NCI-H1092 treated with DMSO at 0.1 percent for 48 hours (cell line): Measurements from ENCODE around the gene STEAP1.
"Not testable (repeated sequence)": the region's sequence is repeated elsewhere in the genome, so short reads cannot be mapped to it uniquely, and the experiment has no call there.

Experiments
- DNase-seq: peaks from one replicate; lab custom pipeline; 2025; lab: John Stamatoyannopoulos, UW

The STEAP1 gene

GRCh38 chr7:90153943-90154771 is at the start of gene STEAP1:
Gene STEAP1, plus strand, starts transcription at chr7:90154469. Its CDS starts 5,320 bp downstream, at chr7:90159789.
- peak; percentile 71 for DNase-seq

- DNase-seq = peak; percentile 7
These were observed 39.3 kb upstream of the STEAP1 start for GRCh38 chr7:90114972-90115371.

GRCh38 chr7:90118551-90119177 is 35.6 kb upstream of the STEAP1 start:
- DNase-seq = not testable (repeated sequence)

GRCh38 chr7:90119178-90119971 is 34.9 kb upstream of the STEAP1 start:
- peak; percentile 15 for DNase-seq

GRCh38 chr7:90120205-90120604 is 34.1 kb upstream of the STEAP1 start:
- DNase-seq = not testable (repeated sequence)

GRCh38 chr7:90131746-90132145 is 22.5 kb upstream of the STEAP1 start:
- not testable (repeated sequence) for DNase-seq

- not testable (repeated sequence) for DNase-seq
These were observed 6.9 kb upstream of the STEAP1 start for GRCh38 chr7:90147079-90147960.

- DNase-seq = not testable (repeated sequence)
These were observed 4.8 kb upstream of the STEAP1 start for GRCh38 chr7:90149428-90149827.

- DNase-seq = not testable (repeated sequence)
These were observed 2.4 kb upstream of the STEAP1 start for GRCh38 chr7:90151884-90152283.

GRCh38 chr7:90152642-90153253 is 1.5 kb upstream of the STEAP1 start:
- DNase-seq = peak; percentile 29

- DNase-seq = no peak
These were observed 937 bp downstream of the STEAP1 start for GRCh38 chr7:90155206-90155605.

- DNase-seq = not testable (repeated sequence)
These were observed 3.1 kb downstream of the STEAP1 start for GRCh38 chr7:90157331-90157730.

- DNase-seq = not testable (repeated sequence)
These were observed 3.6 kb downstream of the STEAP1 start for GRCh38 chr7:90157761-90158350.

GRCh38 chr7:90163534-90163933 is 9.3 kb downstream of the STEAP1 start:
- no peak for DNase-seq

GRCh38 chr7:90165724-90166123 is 11.5 kb downstream of the STEAP1 start:
- no peak for DNase-seq

GRCh38 chr7:90166153-90166552 is 11.9 kb downstream of the STEAP1 start:
- no peak for DNase-seq

- DNase-seq = no peak
These were observed 13.1 kb downstream of the STEAP1 start for GRCh38 chr7:90167361-90167760.

- DNase-seq = no peak
These were observed 15.6 kb downstream of the STEAP1 start for GRCh38 chr7:90169891-90170290.

GRCh38 chr7:90172121-90172520 is 17.9 kb downstream of the STEAP1 start:
- DNase-seq = no peak

- no peak for DNase-seq
These were observed 18.4 kb downstream of the STEAP1 start for GRCh38 chr7:90172624-90173023.
